SK-N-SH (cell line): ENCODE data around the gene HSD11B2. TPM values are rescaled to one million over a fixed set of nuclear protein-coding genes. Genes with fewer than 3 reads are reported as not detected.
A peak's percentile ranks its signal among the peaks of the same experiment; 100 is the strongest.

Experiments used
- CTCF ChIA-PET: fragments of 300-600, 350-600 bp; formaldehyde crosslinking; extraction: SDS; loops from one replicate; lab custom pipeline; 2021; lab: Yijun Ruan, JAX
- POLR2A ChIA-PET: fragments of 350-600 bp; sonication (Branson Sonifier 250); formaldehyde crosslinking; extraction: SDS; loops from one replicate; lab custom pipeline; 2020; ENCODE audit warnings: antibody characterized with exemption, inconsistent platforms; lab: Yijun Ruan, JAX
- DNase-seq: peaks from one replicate; pipeline ENCODE4 v3.0.0; 2012
- H2AFZ ChIP-seq: fragments of 200-600 bp; sonication (generic); 2 replicates; pipeline ENCODE4 v1.8.1; 2016; ENCODE audit warnings: antibody characterized with exemption, mild to moderate bottlenecking, low read depth
- H3F3A ChIP-seq: fragments of 200-600 bp; sonication (generic); replicated peaks from 2 replicates; pipeline ENCODE3; 2016; ENCODE audit warnings: antibody characterized with exemption, mild to moderate bottlenecking; ENCODE audit not compliant: insufficient read depth
- H3K27ac ChIP-seq, 2 experiments: fragments of 200-500 bp in 1 of 2; fragments of 200-600 bp in 1 of 2; sonication (Bioruptor generic) in 1 of 2; sonication (generic), shearing (Covaris generic) in 1 of 2; 2 replicates each; pipeline versions ENCODE4 v1.5.1 to v1.6.1; 2014 to 2016; ENCODE audit warnings: low read depth in 2 of 2, inconsistent platforms in 1 of 2, low read length in 1 of 2, mild to moderate bottlenecking in 1 of 2, mixed read lengths in 1 of 2
- H3K27me3 ChIP-seq: fragments of 200-600 bp; sonication (generic), shearing (Covaris generic); 2 replicates; pipeline ENCODE4 v1.6.1; 2016; ENCODE audit warnings: mixed run types; ENCODE audit not compliant: insufficient read depth
- H3K36me3 ChIP-seq, 2 experiments: fragments of 200-500 bp in 1 of 2; fragments of 200-600 bp in 1 of 2; sonication (Bioruptor generic) in 1 of 2; sonication (generic) in 1 of 2; replicated peaks in 1 of 2; 2 replicates each; pipeline versions ENCODE3 to v1.5.1; 2014 to 2016; ENCODE audit warnings: low read length in 1 of 2, mild to moderate bottlenecking in 1 of 2; ENCODE audit not compliant: insufficient read depth in 2 of 2, control insufficient read depth in 1 of 2
- H3K4me1 ChIP-seq, 2 experiments: fragments of 200-500 bp in 1 of 2; fragments of 200-600 bp in 1 of 2; sonication (Bioruptor generic) in 1 of 2; sonication (generic), shearing (Covaris generic) in 1 of 2; 2 replicates each; pipeline versions ENCODE4 v1.5.1 to v1.6.1; 2014 to 2016; ENCODE audit warnings: low read depth in 1 of 2, low read length in 1 of 2, mixed run types in 1 of 2; ENCODE audit not compliant: insufficient read depth in 2 of 2, control insufficient read depth in 1 of 2
- H3K4me2 ChIP-seq: fragments of 200-600 bp; sonication (generic), shearing (Covaris generic); 2 replicates; pipeline ENCODE4 v1.6.1; 2017; ENCODE audit warnings: mixed run types
- H3K4me3 ChIP-seq, 2 experiments: fragments of 200-500 bp in 1 of 2; fragments of 200-600 bp in 1 of 2; sonication (Bioruptor generic) in 1 of 2; sonication (generic), shearing (Covaris generic) in 1 of 2; 2 replicates each; pipeline versions ENCODE4 v1.5.1 to v1.8.1; 2014 to 2016; ENCODE audit warnings: low read depth in 2 of 2, inconsistent platforms in 1 of 2, low read length in 1 of 2, mild to moderate bottlenecking in 1 of 2, mixed read lengths in 1 of 2, moderate library complexity in 1 of 2
- H3K79me2 ChIP-seq: fragments of 200-600 bp; sonication (generic); 2 replicates; pipeline ENCODE4 v1.8.1; 2017; ENCODE audit warnings: mild to moderate bottlenecking; ENCODE audit not compliant: insufficient read depth
- H3K9ac ChIP-seq: fragments of 200-600 bp; sonication (generic); 2 replicates; pipeline ENCODE4 v1.6.1; 2017; ENCODE audit warnings: mixed run types
- H3K9me2 ChIP-seq: fragments of 200-600 bp; sonication (generic); 2 replicates; pipeline ENCODE4 v1.6.1; 2017; ENCODE audit warnings: mixed run types
- H3K9me3 ChIP-seq: fragments of 200-600 bp; sonication (generic); 2 replicates; pipeline ENCODE4 v1.6.1; 2017; ENCODE audit warnings: mixed run types, mild to moderate bottlenecking, moderate library complexity
- H4K20me1 ChIP-seq: fragments of 200-600 bp; sonication (generic); 2 replicates; pipeline ENCODE4 v1.6.1; 2017; ENCODE audit warnings: mild to moderate bottlenecking, mixed run types; ENCODE audit not compliant: insufficient read depth
- CHD2 ChIP-seq: fragments of 150-350 bp; IDR thresholded peaks from 2 replicates; pipeline ENCODE4 v1.6.1; 2018; ENCODE audit warnings: low read length; ENCODE audit not compliant: partially characterized antibody
- CTCF ChIP-seq: fragments of 200-600 bp; sonication (generic); IDR thresholded peaks from 2 replicates; pipeline ENCODE4 v1.6.1; 2017; ENCODE audit warnings: antibody characterized with exemption, mild to moderate bottlenecking, moderate library complexity
- ELF1 ChIP-seq: IDR thresholded peaks from 2 replicates; pipeline ENCODE4 v1.4.0; 2012
- FOXM1 ChIP-seq: IDR thresholded peaks from 2 replicates; pipeline ENCODE4 v1.4.0; 2012; ENCODE audit warnings: low read depth, mild to moderate bottlenecking
- MXI1 ChIP-seq: IDR thresholded peaks from 2 replicates; pipeline ENCODE4 v1.6.1; 2012; ENCODE audit warnings: mild to moderate bottlenecking, low read depth, low read length, improper control_type of control experiment
- SIN3A ChIP-seq: IDR thresholded peaks from 2 replicates; pipeline ENCODE4 v1.6.1; 2012; ENCODE audit warnings: low read depth, mild to moderate bottlenecking, low read length, moderate library complexity, borderline replicate concordance
- TCF12 ChIP-seq: IDR thresholded peaks from 2 replicates; pipeline ENCODE4 v1.4.0; 2012
- TEAD4 ChIP-seq: IDR thresholded peaks from 2 replicates; pipeline ENCODE4 v1.4.0; 2012; ENCODE audit warnings: mild to moderate bottlenecking, borderline replicate concordance; ENCODE audit not compliant: insufficient read depth
- USF1 ChIP-seq: IDR thresholded peaks from 2 replicates; pipeline ENCODE4 v1.4.0; 2012; ENCODE audit warnings: low read depth, borderline replicate concordance
- WGBS: methylation state at CpG from one replicate; pipeline ENCODE4 v1.1.6; 2017; ENCODE audit warnings: low lambda C conversion rate; 5-methylcytosine and 5-hydroxymethylcytosine counted together
- polyA plus RNA-seq, 3 experiments: library from polyadenylated mRNA; depleted of rRNA; stranded (reverse); fragments of >200 nt; gene quantifications; 2 replicates each; pipeline ENCODE4 v1.2.3, GENCODE V29; 2012

The HSD11B2 gene
- polyA plus RNA-seq, 1 of the 3 experiments (the other 2 are of a cell fraction): 0.23 TPM

- Histone ChIP-seq H4K20me1 (peaks cover 76% of the 10 kb centered on the region), H3K4me1 (peaks cover 14 to 52% of the 10 kb centered on the region in 2 experiments; a peak in 3 of 4 replicates), H3K9ac (no peak overlapping the region), H2AFZ (no peak overlapping the region), H3K36me3 (peaks cover 0 to 4% of the 10 kb centered on the region in 2 experiments), H3K79me2 (peaks cover 44% of the 10 kb centered on the region), H3K9me2 (no peaks in the 10 kb centered on the region), H3K27ac (no peak overlapping the region; a peak in 1 of 4 replicates), H3K4me3 (no peak overlapping the region), H3K4me2 (no peak overlapping the region), H3K9me3 (no peaks in the 10 kb centered on the region), H3K27me3 (no peaks in the 10 kb centered on the region), H3F3A (no peaks in the 10 kb centered on the region)
- ChIA-PET CTCF (interaction anchor here (0.6 to 1.2 kb wide), 4 partner anchors 14 to 42 kb away, joined by 3 read pairs; partner anchors contain the start of gene ZDHHC1), POLR2A (no interaction called here)
- DNase-seq: no peak
- TF ChIP-seq ELF1 (no peak), USF1 (no peak), SIN3A (no peak), CTCF (no peak), CHD2 (no peak), TCF12 (no peak)
- 89% methylated on average over 3 of the region's 6 CpGs for WGBS
Measured at GRCh38 chr16:67458121-67458641, 27.3 kb downstream of the HSD11B2 start.

GRCh38 chr16:67459066-67459860 is 28.3 kb downstream of the HSD11B2 start:
- Histone ChIP-seq H3K27ac (peak overlapping the region in 1 of 2 experiments; percentile 30; a peak in 1 of 4 replicates), H4K20me1 (peaks cover 79% of the 10 kb centered on the region), H3K4me3 (no peak overlapping the region), H2AFZ (no peak overlapping the region), H3K27me3 (no peaks in the 10 kb centered on the region), H3F3A (no peaks in the 10 kb centered on the region), H3K9me2 (no peaks in the 10 kb centered on the region), H3K9me3 (no peaks in the 10 kb centered on the region), H3K4me1 (peaks cover 14 to 53% of the 10 kb centered on the region in 2 experiments; a peak in 3 of 4 replicates), H3K79me2 (peaks cover 52% of the 10 kb centered on the region), H3K36me3 (peaks cover 0 to 4% of the 10 kb centered on the region in 2 experiments), H3K4me2 (peak overlapping the region; percentile 44; the same call in 1 of the 2 replicates), H3K9ac (no peak overlapping the region)
- TF ChIP-seq ELF1 (0 out of 2 replicates have a peak, but pooled peaks have one; percentile 33), MXI1 (no peak), FOXM1 (no peak), TEAD4 (no peak), CHD2 (no peak)
- peak; percentile 38 for DNase-seq
- 82% methylated on average over 3 of the region's 7 CpGs for WGBS
- ChIA-PET CTCF (interaction anchor here (0.9 to 8.2 kb wide), 7 partner anchors 9 to 199 kb away, joined by 3 to 76 read pairs (median 3); no protein-coding TSS in a partner anchor), POLR2A (no interaction called here)
